ENCODE results near the gene HDAC10.

The HDAC10 gene

GRCh38 chr22:50218996-50219727, 31.9 kb downstream of the HDAC10 start:
- 87 to 90% methylated on average over 39 to 42 of the region's 42 CpGs for WGBS, 2 experiments (ENCODE audit: insufficient coverage in 2 of 2)
- H3K9me3 ChIP-seq (ENCODE audit: control insufficient read depth, low read length) = no peaks in the 10 kb centered on the region
- no peak overlapping the region for H3K4me3 ChIP-seq (ENCODE audit: extremely low read depth, insufficient read depth, low read length, poor library complexity, severe bottlenecking)
- H3K36me3 ChIP-seq (ENCODE audit: control insufficient read depth, insufficient read depth, low read length) = peaks cover 87% of the 10 kb centered on the region
- H3K4me1 ChIP-seq (ENCODE audit: control insufficient read depth, insufficient read depth, low read length, poor library complexity, severe bottlenecking) = no peaks in the 10 kb centered on the region
- H3K27ac ChIP-seq (ENCODE audit: low read depth, low read length, severe bottlenecking) = no peak overlapping the region

GRCh38 chr22:50218153-50218995, 32.7 kb downstream of the HDAC10 start:
- Histone ChIP-seq H3K36me3 (ENCODE audit: control insufficient read depth, insufficient read depth, low read length) (peaks cover 86% of the 10 kb centered on the region), H3K4me3 (ENCODE audit: extremely low read depth, insufficient read depth, low read length, poor library complexity, severe bottlenecking) (no peak overlapping the region), H3K27ac (ENCODE audit: low read depth, low read length, severe bottlenecking) (no peak overlapping the region), H3K4me1 (ENCODE audit: control insufficient read depth, insufficient read depth, low read length, poor library complexity, severe bottlenecking) (no peaks in the 10 kb centered on the region), H3K9me3 (ENCODE audit: control insufficient read depth, low read length) (no peaks in the 10 kb centered on the region)
- 93 to 95% methylated on average over 40 to 43 of the region's 43 CpGs for WGBS, 2 experiments (ENCODE audit: insufficient coverage in 2 of 2)

GRCh38 chr22:50217543-50218152, 33.4 kb downstream of the HDAC10 start:
- Histone ChIP-seq H3K4me1 (ENCODE audit: control insufficient read depth, insufficient read depth, low read length, poor library complexity, severe bottlenecking) (no peaks in the 10 kb centered on the region), H3K9me3 (ENCODE audit: control insufficient read depth, low read length) (no peaks in the 10 kb centered on the region), H3K4me3 (ENCODE audit: extremely low read depth, insufficient read depth, low read length, poor library complexity, severe bottlenecking) (no peak overlapping the region), H3K36me3 (ENCODE audit: control insufficient read depth, insufficient read depth, low read length) (peaks cover 86% of the 10 kb centered on the region), H3K27ac (ENCODE audit: low read depth, low read length, severe bottlenecking) (no peak overlapping the region)
- WGBS, 2 experiments (ENCODE audit: insufficient coverage in 2 of 2) = 92% methylated on average over 15 to 18 of the region's 21 CpGs

- no peak overlapping the region for H3K4me3 ChIP-seq (ENCODE audit: extremely low read depth, insufficient read depth, low read length, poor library complexity, severe bottlenecking)
- no peaks in the 10 kb centered on the region for H3K9me3 ChIP-seq (ENCODE audit: control insufficient read depth, low read length)
- no peaks in the 10 kb centered on the region for H3K4me1 ChIP-seq (ENCODE audit: control insufficient read depth, insufficient read depth, low read length, poor library complexity, severe bottlenecking)
- H3K36me3 ChIP-seq (ENCODE audit: control insufficient read depth, insufficient read depth, low read length) = peaks cover 86% of the 10 kb centered on the region
- no peak overlapping the region for H3K27ac ChIP-seq (ENCODE audit: low read depth, low read length, severe bottlenecking)
- WGBS, 2 experiments (ENCODE audit: insufficient coverage in 2 of 2) = 96 to 97% methylated on average over 55 to 57 of the region's 57 CpGs
Measured at GRCh38 chr22:50216684-50217520, 34.2 kb downstream of the HDAC10 start.

GRCh38 chr22:50216055-50216683, 34.9 kb downstream of the HDAC10 start:
- Histone ChIP-seq H3K27ac (ENCODE audit: low read depth, low read length, severe bottlenecking) (no peak overlapping the region), H3K4me3 (ENCODE audit: extremely low read depth, insufficient read depth, low read length, poor library complexity, severe bottlenecking) (no peak overlapping the region), H3K4me1 (ENCODE audit: control insufficient read depth, insufficient read depth, low read length, poor library complexity, severe bottlenecking) (no peaks in the 10 kb centered on the region), H3K36me3 (ENCODE audit: control insufficient read depth, insufficient read depth, low read length) (peaks cover 86% of the 10 kb centered on the region), H3K9me3 (ENCODE audit: control insufficient read depth, low read length) (no peaks in the 10 kb centered on the region)
- 92 to 95% methylated on average over 12 to 13 of the region's 15 CpGs for WGBS, 2 experiments (ENCODE audit: insufficient coverage in 2 of 2)

GRCh38 chr22:50215297-50216054, 35.6 kb downstream of the HDAC10 start:
- Histone ChIP-seq H3K9me3 (ENCODE audit: control insufficient read depth, low read length) (no peaks in the 10 kb centered on the region), H3K27ac (ENCODE audit: low read depth, low read length, severe bottlenecking) (no peak overlapping the region), H3K36me3 (ENCODE audit: control insufficient read depth, insufficient read depth, low read length) (peaks cover 86% of the 10 kb centered on the region), H3K4me1 (ENCODE audit: control insufficient read depth, insufficient read depth, low read length, poor library complexity, severe bottlenecking) (no peaks in the 10 kb centered on the region), H3K4me3 (ENCODE audit: extremely low read depth, insufficient read depth, low read length, poor library complexity, severe bottlenecking) (no peak overlapping the region)
- 96 to 97% methylated on average over 9 to 11 of the region's 17 CpGs for WGBS, 2 experiments (ENCODE audit: insufficient coverage in 2 of 2)

- Histone ChIP-seq H3K4me3 (ENCODE audit: extremely low read depth, insufficient read depth, low read length, poor library complexity, severe bottlenecking) (no peak overlapping the region), H3K9me3 (ENCODE audit: control insufficient read depth, low read length) (no peaks in the 10 kb centered on the region), H3K36me3 (ENCODE audit: control insufficient read depth, insufficient read depth, low read length) (peaks cover 81% of the 10 kb centered on the region), H3K27ac (ENCODE audit: low read depth, low read length, severe bottlenecking) (no peak overlapping the region), H3K4me1 (ENCODE audit: control insufficient read depth, insufficient read depth, low read length, poor library complexity, severe bottlenecking) (no peaks in the 10 kb centered on the region)
- WGBS, 2 experiments (ENCODE audit: insufficient coverage in 2 of 2) = 95 to 98% methylated on average over 5 to 9 of the region's 9 CpGs
Measured at GRCh38 chr22:50213263-50213662, 37.8 kb downstream of the HDAC10 start.

GRCh38 chr22:50211147-50211546, 39.9 kb downstream of the HDAC10 start:
- WGBS, 2 experiments (ENCODE audit: insufficient coverage in 2 of 2) = 97% methylated on average over 11 to 12 of the region's 14 CpGs
- no peaks in the 10 kb centered on the region for H3K9me3 ChIP-seq (ENCODE audit: control insufficient read depth, low read length)
- peaks cover 83% of the 10 kb centered on the region for H3K36me3 ChIP-seq (ENCODE audit: control insufficient read depth, insufficient read depth, low read length)
- no peak overlapping the region for H3K4me3 ChIP-seq (ENCODE audit: extremely low read depth, insufficient read depth, low read length, poor library complexity, severe bottlenecking)
- no peak overlapping the region for H3K27ac ChIP-seq (ENCODE audit: low read depth, low read length, severe bottlenecking)
- peaks cover 8% of the 10 kb centered on the region for H3K4me1 ChIP-seq (ENCODE audit: control insufficient read depth, insufficient read depth, low read length, poor library complexity, severe bottlenecking)

- Histone ChIP-seq H3K4me3 (ENCODE audit: extremely low read depth, insufficient read depth, low read length, poor library complexity, severe bottlenecking) (no peak overlapping the region), H3K36me3 (ENCODE audit: control insufficient read depth, insufficient read depth, low read length) (peaks cover 83% of the 10 kb centered on the region), H3K4me1 (ENCODE audit: control insufficient read depth, insufficient read depth, low read length, poor library complexity, severe bottlenecking) (peaks cover 8% of the 10 kb centered on the region), H3K9me3 (ENCODE audit: control insufficient read depth, low read length) (no peaks in the 10 kb centered on the region), H3K27ac (ENCODE audit: low read depth, low read length, severe bottlenecking) (no peak overlapping the region)
- WGBS, 2 experiments (ENCODE audit: insufficient coverage in 2 of 2) = 95 to 97% methylated on average over 30 to 32 of the region's 32 CpGs
Measured at GRCh38 chr22:50210378-50211139, 40.5 kb downstream of the HDAC10 start.

All from mesodermal cell (in vitro differentiated cells).